GM18520 (cell line): ENCODE results near the gene ZNF479.
"Not testable (repeated sequence)": the region's sequence is repeated elsewhere in the genome, so short reads cannot be mapped to it uniquely, and the experiment has no call there.

Experiments used
- ATAC-seq: cut with Tn5 transposase; IDR thresholded peaks from one replicate; pipeline ENCODE4 v1.9.1; 2021; ENCODE audit not compliant: unreplicated experiment

Gene ZNF479

DNA sequence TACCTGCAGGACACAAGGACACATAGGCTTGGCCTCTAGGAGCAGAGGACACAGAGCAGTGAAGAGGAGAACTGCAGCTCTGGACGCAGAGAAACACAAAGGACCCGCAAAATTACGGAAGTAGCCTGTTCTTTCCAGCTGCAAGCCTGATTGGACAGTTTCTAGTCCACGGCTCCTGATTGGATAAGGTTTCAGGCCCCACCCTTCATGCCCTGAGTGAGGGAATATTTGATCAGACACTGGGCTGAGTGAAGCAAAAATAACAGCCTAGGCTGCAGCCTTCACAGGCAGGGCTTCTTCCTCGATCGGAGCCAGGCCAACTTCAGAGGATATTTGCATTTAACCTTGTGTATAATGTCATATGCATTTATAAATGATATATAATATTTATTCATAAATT is at the start of gene ZNF479:
Gene ZNF479, minus strand, starts transcription at position 101 of the 400 bp plus-strand sequence. CDS start 112 bp downstream, outside the sequence.
- not testable (repeated sequence) for ATAC-seq

DNA sequence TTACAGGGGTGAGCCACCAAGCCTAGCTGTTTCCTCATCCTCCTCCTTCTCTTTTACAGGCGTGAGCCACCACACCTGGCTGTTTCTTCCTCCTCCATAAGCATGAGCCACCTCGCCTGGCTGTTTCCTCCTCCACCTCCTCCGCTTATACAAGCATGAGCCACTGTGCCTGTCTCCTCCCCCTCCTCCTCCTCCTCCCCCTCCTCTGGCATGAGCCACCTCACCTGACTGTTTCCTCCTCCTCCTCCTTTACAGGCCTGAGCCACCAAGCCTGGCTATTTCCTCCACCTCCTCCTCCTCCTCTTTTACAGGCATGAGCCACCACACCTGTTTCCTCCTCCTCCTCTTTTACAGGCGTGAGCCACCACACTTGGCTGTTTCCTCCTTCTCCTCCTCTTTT is 49.8 kb upstream of the ZNF479 start:
- ATAC-seq = no peak

DNA sequence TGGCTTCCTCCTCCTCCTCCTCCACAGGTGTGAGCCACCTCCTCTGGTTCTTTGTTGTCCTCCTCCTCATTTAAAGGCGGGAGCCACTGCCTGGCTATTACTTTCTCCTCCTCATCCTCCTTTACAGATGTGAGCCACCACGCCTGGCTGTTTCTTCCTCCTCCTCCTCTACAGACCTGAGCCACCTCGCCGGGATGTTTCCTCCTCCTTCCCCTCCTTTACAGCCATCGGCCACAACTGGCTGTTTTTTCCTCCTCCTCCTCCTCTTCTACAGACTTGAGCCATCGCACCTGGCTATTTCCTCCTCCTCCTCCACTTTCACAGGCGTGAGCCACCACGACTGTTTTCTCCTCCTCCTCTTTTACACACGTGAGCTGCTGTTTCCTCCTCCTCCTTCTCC is 49.0 kb upstream of the ZNF479 start:
- ATAC-seq = no peak

DNA sequence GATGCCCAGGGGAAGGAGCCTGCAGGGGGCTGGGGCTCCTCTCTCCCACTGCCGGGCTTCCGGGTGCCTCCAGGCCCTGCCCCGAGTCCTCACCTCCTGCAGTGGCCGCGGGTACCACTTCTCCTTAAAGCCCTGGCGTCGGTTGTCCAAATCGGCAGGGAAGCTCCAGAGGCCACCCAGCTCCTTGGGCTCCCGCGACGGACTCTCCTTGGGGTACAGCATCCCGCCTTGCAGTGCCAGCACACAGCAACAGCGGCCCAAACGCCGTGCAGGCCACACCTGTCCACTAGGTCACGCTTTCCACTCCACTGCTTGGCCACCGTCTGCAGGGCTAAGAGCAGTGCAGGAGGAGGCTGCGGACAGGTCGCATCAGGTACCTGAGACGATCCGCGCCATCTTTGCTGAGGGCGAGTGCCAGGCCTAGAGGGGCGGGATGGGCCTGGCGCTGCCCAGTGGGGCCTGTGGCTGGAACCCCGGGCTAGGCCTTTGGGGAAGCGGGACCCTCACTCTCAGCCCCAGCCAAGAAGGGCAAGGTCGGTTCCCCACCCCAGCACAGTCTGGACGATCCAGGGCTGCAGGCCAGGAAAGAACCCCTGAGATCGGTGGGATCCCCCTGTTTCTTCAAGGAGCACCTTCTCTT is 47.7 kb upstream of the ZNF479 start:
- ATAC-seq = no peak

DNA sequence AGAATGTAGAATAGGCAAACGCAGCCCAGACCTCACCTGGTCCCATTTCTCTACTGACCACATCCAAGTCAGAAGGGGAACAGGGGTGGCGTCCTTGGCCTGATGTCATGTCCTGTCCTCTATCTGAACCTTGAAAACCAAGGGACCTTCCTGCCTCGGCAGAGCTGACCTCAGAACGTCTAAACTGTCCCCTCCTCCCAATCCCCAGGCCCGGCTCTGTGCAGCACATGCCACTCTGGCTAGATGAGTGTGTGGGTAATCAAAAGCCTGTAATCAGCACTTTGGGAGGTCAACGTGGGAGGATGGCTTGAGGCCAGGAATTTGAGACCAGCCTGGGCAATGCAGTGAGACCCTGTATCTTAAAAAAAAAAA is 46.5 kb upstream of the ZNF479 start:
- no peak for ATAC-seq

DNA sequence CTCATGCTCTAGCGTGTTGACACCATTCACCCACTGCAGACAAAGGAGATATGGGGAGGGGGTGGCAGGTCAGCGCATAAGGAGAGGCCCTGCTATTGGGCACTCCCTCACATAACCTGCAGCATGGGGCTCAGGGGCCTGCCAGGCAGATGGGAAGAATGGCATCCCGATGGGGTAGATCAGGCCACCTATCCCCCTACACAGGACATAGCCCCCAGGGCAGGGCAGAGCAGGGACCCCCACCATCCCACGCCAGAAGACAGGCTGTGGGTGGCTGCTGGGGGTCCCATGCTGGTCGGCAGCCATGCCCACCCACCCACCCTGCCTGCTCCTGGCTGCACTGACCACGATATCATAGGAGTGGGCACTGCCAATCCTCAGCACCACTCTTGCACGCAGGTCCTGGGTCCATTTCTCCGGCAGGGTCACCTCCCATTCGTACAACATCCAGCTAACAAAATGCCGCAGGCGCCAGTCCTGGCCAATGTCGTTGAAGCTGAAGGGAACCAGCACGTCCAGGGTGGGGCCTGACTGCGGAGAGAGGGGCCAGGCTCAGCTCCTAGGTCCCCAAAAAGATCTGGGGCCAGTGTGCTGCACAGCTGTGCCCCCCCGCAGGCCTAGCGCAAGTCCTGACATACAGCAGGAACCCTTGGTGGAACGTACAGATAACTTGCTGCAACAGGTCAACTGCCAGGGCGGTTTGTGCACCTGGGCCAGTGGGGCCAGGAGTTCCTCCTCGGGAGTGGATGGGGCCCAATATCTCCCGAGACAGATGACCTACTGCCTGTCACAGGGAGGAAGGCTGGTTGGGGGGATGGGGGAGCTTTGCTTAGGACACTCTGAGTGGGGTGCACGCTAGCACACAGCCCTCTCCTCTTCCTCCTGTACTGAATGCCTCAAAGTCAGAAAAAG is 45.9 kb upstream of the ZNF479 start:
- ATAC-seq = no peak

DNA sequence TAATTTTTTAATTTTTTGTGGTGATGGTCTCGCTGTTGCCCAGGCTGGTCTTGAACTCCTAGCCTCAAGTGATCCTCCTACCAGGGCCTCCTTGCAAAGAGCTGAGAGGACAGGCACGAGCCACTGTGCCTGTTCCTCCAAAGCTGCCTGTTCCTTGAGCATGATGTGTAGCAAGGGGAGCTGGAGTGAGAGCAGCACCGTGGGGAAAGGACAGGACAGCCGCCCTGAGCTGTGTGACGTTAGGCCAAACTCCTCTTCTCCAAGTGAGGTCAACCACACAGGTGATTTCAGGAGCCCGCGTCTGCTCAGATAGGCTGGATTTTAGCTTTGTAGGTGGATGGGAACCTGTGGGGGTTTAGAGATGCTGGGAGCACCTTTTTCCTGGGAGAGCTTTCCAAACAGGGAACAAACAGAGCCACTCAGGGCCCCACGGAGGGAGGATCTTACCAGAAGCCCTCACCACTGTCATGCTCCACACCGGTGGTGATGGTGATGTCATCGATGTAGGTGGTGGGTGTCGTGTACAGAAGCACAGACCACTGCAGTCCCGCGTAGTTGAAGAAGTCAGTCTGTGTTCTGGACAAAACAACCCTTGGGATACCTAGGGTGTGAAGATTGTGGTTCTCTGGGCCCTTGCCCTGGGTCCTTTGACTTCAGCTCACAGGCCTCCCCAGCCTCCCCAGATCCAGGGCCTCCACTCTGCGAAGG is 44.8 kb upstream of the ZNF479 start:
- no peak for ATAC-seq

DNA sequence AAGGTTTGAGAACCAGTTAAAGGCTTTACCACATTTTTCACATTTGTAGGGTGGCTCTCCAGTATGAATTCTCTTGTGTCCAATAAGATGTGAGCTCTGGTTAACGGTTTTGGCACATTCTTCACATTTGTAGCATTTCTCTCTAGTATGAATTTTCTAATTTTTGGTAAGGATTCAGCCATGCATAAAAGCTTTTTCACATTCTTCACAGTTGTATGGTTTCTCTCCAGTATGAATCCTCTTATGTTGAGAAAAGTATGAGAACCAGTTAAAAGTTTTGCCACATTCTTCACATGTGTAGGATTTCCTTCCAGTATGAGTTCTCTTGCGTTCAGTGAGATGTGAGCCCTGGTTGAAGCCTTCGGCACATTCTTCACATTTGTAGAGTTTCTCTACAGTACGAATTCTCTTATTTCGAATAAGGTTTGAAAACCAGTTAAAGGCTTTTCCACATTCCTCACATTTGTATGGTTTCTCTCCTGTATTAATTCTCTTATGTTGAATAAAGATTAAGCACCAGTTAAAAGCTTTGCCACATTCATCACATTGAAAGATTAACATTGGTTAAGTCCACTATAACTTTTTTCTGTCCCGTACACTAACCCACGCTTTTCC is 33.2 kb upstream of the ZNF479 start:
- ATAC-seq = no peak

DNA sequence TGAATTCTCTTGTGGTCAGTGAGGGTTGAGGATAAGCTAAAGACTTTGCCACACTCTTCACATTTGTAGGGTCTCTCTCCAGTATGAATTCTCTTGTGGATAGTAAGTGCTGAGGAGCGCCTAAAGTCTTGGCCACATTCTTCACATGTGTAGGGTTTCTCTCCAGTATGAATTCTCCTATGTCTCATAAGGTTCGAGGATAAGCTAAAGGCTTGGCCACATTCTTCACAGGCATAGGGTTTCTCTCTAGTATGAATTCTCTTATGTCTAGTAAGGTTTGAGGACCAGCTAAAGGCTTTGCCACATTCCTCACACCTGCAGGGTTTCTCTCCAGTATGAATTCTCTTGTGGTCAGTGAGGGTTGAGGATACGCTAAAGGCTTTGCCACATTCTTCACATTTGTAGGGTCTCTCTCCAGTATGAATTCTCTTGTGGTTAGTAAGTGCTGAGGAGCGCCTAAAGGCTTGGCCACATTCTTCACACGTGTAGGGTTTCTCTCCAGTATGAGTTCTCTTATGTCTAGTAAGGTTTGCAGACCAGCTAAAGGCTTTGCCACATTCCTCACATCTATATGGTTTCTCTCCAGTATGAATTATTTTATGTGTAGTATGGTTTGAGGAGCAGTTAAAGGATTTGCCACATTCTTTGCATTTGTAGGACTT is 12.0 kb downstream of the ZNF479 start:
- not testable (repeated sequence) for ATAC-seq
